Activated CD4-positive, CD25-positive, alpha-beta regulatory T cell treated with anti-CD3 and anti-CD28 coated beads, Interleukin-2, amount 50 U/mL, for 24 hours (primary cell): Measurements from ENCODE around the gene NELFB.
A peak's percentile ranks its signal among the peaks of the same experiment; 100 is the strongest.

Source experiments
- ATAC-seq, 2 donors: fragments of 150-1000 bp; cut with Tn5 transposase; one replicate each; pipeline ENCODE4 v1.10.0; 2021; ENCODE audit warnings: mild to moderate bottlenecking in 1 of 2, moderate library complexity in 1 of 2

The NELFB gene

DNA sequence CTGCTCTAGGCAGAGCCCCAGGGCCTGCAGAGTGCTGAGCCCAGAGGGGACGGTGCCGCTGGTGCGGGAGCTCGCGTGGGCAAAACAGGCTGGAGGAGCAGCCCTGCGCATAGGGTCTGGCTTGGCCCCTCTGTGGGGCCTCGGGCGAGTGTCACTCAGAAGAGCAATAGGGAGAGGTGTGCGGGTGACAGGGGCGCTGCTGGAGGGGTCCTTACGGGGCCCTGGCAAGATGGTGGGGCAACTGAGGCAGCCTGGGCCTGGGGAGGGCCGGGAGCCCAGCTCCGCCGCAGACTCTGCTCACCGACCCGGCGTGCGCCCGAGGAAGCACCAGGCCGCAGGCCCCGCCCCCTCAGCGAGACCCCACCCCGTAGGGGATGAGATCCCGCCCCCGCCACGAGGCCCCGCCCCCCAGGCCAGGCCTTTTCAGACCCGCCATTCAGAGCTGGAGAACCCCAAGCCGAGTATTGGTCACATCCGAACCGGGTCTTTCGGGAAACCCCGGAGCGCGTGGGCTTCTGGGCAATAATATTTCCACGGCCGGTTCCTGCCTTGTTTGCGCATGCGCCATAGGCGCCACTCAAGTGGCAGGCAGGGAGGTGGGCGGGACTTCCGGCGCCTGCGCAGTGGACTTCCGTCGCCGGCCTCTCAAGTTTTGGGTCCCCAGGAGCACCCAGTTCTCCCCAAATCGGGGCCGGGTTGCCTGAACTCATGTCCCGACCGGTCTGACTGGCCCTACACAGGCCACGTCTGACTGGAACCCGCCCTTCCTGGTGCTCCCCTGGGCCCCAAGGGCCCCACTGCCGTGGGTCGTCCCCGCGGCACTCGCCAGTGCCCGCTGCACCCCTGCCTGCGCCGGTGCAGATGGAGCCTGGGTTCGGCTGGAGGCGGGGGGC lies 31.8 kb upstream of the NELFB start:
- ATAC-seq: peak; percentile 91

DNA sequence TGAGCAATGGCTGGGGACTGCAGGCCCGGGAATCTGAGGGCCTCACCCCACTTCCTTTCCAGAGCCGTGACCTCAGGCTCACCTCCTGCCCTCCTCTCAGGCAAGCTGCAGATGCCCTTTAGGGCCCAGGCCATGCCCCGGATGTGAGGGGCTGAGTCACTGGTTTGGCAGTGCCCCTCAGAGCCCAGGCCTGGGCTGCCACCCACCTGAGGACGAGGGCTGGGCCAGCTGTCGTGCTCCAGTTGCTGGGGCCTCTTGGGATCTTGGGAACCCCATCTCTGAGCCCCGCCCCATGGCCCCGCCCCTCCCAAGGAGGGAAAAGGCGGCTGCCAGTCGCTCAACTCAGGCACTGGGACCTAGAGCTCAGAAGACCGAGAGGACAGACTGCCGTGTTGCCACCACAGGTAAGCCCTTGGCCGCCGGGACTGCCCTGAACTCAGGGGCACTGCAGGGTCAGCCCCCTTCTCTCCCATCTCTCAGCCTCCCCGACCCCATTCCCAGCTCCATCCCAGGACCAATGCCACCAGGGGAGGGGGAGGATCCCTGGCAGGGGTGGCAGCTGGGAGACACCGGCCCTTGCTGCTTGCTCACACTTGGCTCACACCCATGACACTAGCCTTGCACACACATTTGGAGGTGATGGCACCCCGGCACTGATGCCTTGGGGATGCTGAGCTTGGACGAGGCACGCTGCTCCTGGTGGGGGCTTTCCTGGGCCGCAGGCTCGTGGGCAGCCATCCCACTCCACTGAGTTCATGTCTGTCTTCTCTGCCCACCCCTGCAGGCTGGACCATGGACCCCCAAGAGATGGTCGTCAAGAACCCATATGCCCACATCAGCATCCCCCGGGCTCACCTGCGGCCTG lies 30.1 kb upstream of the NELFB start, which contains the start of gene CYSRT1:
Gene CYSRT1, plus strand, starts transcription at position 345 of the 865 bp plus-strand sequence. Its CDS starts 448 bp downstream, at position 793.
- ATAC-seq: no peak

- ATAC-seq: no peak
Measured at GRCh38 chr9:137225699-137226331, 29.3 kb upstream of the NELFB start.

GRCh38 chr9:137226338-137227053 lies 28.6 kb upstream of the NELFB start:
- no peak for ATAC-seq

- ATAC-seq: peak; percentile 30 to 33
Measured at GRCh38 chr9:137227054-137227852, 27.9 kb upstream of the NELFB start, which contains the start of gene RNF224. RNF224 (plus strand) TSS chr9:137227502; CDS start chr9:137228336, 834 bp downstream.

- ATAC-seq: no peak
Measured at GRCh38 chr9:137227853-137228505, 27.1 kb upstream of the NELFB start.

DNA sequence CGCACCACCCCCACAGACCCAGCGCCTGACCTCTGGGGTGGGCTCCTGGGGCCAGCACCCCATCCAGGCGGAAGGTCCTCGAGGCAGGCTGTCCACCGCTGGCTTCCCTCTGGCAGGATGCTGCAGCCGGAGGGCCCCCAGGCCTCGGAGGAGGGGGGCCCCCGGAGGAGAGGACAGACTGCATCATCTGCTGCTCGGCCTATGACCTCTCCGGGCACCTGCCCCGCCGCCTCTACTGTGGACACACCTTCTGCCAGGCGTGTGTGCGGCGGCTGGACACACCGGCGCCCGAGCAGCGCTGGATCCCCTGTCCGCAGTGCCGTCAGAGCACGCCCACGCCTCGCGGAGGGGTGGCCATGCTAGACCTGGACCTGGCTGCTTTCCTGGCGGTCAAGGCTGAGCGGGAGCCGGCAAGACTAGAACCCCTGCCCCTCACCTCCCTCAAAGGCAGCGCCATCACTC lies 26.6 kb upstream of the NELFB start:
- no peak for ATAC-seq

DNA sequence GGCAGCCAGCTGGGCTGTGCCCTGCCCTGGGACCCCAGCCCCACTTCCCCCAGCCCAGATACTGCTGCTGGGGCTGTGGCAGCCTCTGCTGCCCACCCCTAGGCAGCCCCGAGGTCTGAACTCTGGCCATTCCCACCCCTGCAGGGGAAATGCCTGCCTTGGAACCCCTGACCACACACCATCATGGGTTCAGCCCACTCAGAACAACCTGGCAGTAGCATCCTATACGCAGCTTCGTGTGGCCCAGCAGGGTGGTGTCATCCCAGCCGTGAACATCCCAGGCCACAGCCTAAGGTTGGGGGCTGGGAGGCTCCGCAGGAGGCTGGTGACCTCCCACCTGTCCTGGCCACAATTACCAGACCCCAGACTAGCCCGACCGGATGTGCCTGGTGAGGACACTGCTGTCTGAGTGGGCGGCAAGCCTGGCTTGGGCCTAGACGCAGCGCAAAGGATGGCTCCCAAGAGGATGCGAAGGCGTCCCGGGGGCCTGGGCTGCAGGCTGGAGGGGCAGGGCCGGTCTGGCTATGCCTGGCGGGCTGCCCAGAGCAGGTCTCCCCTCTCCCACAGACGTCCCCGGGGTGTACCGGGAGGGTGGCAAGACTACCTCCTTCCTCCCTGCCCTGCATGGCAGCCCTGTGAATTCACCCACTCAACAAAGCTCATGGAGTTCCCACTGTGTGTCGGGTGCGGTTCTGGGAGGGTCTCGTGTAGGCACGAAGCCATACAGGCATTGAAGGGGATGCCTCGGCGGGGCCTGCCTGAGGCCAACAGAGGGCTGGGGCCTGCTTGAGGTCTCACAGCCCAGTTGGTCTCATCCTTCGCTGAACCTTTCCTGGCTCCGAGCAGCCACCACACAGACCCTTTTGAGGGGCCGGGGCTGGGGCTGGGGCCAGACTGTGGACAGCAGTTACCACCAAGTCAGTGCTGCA lies 25.9 kb upstream of the NELFB start:
- no peak for ATAC-seq

DNA sequence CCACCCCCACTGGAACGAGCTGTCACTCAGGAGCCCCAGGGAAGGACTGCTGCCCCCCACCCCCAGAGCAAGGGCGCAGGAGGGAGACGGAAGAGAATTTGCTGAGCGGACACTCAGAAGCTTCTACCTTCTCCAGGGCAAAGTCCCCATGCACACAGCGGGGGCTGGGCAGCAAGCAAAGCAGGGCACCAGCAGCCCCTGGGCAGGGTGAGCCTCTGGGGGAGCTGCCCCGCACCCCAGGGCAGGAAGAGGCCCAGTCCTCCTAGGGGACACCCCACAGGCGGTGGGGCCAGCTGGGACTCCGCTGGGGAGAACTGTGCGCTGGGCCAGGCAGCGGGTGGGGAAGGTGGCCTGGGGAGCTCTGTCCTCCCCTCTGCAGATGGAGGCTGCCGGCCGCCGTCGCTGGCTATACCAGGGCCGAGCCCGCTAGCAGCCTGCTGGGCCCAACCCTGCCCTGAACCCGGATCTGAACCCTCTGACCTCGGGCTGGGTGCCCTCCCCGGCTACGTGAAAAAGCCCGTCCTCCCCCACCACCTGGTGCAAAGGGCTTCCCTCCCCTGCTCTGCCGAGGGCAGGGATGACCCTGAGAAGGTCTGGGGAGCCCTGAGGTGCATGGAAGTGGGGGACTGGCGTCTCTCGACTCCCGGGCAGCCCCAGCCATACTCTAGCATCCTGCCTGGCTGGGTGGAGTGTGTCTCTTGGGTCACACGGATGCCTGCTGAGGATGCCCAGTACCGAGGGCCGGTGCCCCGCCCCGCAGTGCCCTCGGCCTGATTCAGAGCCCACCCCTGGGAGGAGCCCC lies 25.0 kb upstream of the NELFB start:
- no peak for ATAC-seq

- ATAC-seq: no peak
Measured at GRCh38 chr9:137230705-137231371, 24.3 kb upstream of the NELFB start, which contains the start of gene SLC34A3. SLC34A3 (plus strand) TSS chr9:137230901; CDS start chr9:137231703, 802 bp downstream.

- no peak for ATAC-seq
Measured at GRCh38 chr9:137231372-137232039, 23.6 kb upstream of the NELFB start.

- ATAC-seq: no peak
Measured at GRCh38 chr9:137232101-137232500, 23.0 kb upstream of the NELFB start.

- no peak for ATAC-seq
Measured at GRCh38 chr9:137232510-137232909, 22.6 kb upstream of the NELFB start.

- ATAC-seq: no peak
Measured at GRCh38 chr9:137233143-137233980, 21.8 kb upstream of the NELFB start.

DNA sequence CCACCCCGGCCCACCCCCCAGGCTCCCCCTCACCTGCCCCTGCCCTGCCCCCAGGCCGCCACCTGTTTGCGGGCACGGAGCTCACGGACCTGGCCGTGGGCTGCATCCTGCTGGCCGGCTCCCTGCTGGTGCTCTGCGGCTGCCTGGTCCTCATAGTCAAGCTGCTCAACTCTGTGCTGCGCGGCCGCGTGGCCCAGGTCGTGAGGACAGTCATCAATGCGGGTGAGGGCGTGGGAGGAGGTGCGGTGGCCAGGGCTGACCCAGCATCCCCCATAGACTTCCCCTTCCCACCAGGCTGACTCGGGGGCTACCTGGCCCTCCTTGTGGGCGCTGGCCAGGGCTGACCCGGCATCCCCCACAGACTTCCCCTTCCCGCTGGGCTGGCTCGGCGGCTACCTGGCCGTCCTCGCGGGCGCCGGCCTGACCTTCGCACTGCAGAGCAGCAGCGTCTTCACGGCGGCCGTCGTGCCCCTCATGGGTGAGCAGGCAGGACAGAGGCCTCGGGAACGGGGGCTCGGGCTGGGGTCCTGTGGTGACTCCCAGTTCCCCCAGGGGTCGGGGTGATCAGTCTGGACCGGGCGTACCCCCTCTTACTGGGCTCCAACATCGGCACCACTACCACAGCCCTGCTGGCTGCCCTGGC lies 21.0 kb upstream of the NELFB start:
- ATAC-seq: no peak
